ACC112 (cell line): ENCODE measurements around the gene PNMA8C.
"Not testable (repeated sequence)": the region's sequence is repeated elsewhere in the genome, so short reads cannot be mapped to it uniquely, and the experiment has no call there.

Source experiments
- H2AFZ ChIP-seq: fragments of 200-600 bp; sonication (generic); one replicate; pipeline ENCODE4 v1.6.0; 2017; ENCODE audit warnings: antibody characterized with exemption, low read length; ENCODE audit not compliant: unreplicated experiment
- H3K27ac ChIP-seq: fragments of 200-600 bp; sonication (generic); 2 replicates; pipeline ENCODE4 v1.5.1; 2014; ENCODE audit warnings: low read depth, mild to moderate bottlenecking, antibody characterized with exemption, low read length, moderate library complexity
- H3K27me3 ChIP-seq: fragments of 200-600 bp; sonication (generic); 2 replicates; pipeline ENCODE4 v1.6.1; 2014; ENCODE audit warnings: mild to moderate bottlenecking, antibody characterized with exemption, low read length, moderate library complexity, mixed read lengths; ENCODE audit not compliant: insufficient read depth
- H3K36me3 ChIP-seq: fragments of 200-600 bp; sonication (generic); 2 replicates; pipeline ENCODE4 v1.6.1; 2016; ENCODE audit warnings: mild to moderate bottlenecking, antibody characterized with exemption, low read length, moderate library complexity, mixed read lengths; ENCODE audit not compliant: insufficient read depth
- H3K4me1 ChIP-seq: fragments of 200-600 bp; sonication (generic); one replicate; pipeline ENCODE4 v1.6.1; 2016; ENCODE audit warnings: low read length, mixed read lengths; ENCODE audit not compliant: insufficient read depth, unreplicated experiment, control insufficient read depth
- H3K4me3 ChIP-seq: fragments of 200-600 bp; sonication (generic); 2 replicates; pipeline ENCODE4 v1.5.1; 2014; ENCODE audit warnings: mild to moderate bottlenecking, low read depth, low read length
- H3K79me2 ChIP-seq: fragments of 200-600 bp; sonication (generic); one replicate; pipeline ENCODE4 v1.6.0; 2016; ENCODE audit warnings: low read length; ENCODE audit not compliant: control insufficient read depth, unreplicated experiment, insufficient read depth

The PNMA8C gene

GRCh38 chr19:46447824-46448223 is 19.1 kb upstream of the PNMA8C start:
- H2AFZ ChIP-seq: no peak overlapping the region
- H3K27ac ChIP-seq: no peak overlapping the region
- H3K4me1 ChIP-seq: peaks cover 2% of the 10 kb centered on the region
- H3K4me3 ChIP-seq: no peak overlapping the region
- H3K79me2 ChIP-seq: no peaks in the 10 kb centered on the region
- no peaks in the 10 kb centered on the region for H3K27me3 ChIP-seq
- H3K36me3 ChIP-seq: no peaks in the 10 kb centered on the region

- Histone ChIP-seq H2AFZ (no peak overlapping the region), H3K79me2 (no peaks in the 10 kb centered on the region), H3K4me1 (peaks cover 2% of the 10 kb centered on the region), H3K27ac (no peak overlapping the region), H3K4me3 (no peak overlapping the region), H3K36me3 (no peaks in the 10 kb centered on the region), H3K27me3 (no peaks in the 10 kb centered on the region)
Measured at GRCh38 chr19:46447006-46447405, 18.3 kb upstream of the PNMA8C start.

GRCh38 chr19:46446021-46446420 is 17.3 kb upstream of the PNMA8C start:
- Histone ChIP-seq H3K79me2 (no peaks in the 10 kb centered on the region), H3K27ac (no peak overlapping the region), H3K4me3 (no peak overlapping the region), H3K4me1 (peaks cover 2% of the 10 kb centered on the region), H3K36me3 (no peaks in the 10 kb centered on the region), H2AFZ (no peak overlapping the region), H3K27me3 (no peaks in the 10 kb centered on the region)

GRCh38 chr19:46442808-46443450 is 14.2 kb upstream of the PNMA8C start:
- Histone ChIP-seq H3K36me3 (no peaks in the 10 kb centered on the region), H3K27me3 (no peaks in the 10 kb centered on the region), H3K4me3 (peak overlapping the region; percentile 36), H3K79me2 (no peaks in the 10 kb centered on the region), H3K27ac (peak overlapping the region; percentile 37; the same call in 1 of the 2 replicates), H2AFZ (no peak overlapping the region), H3K4me1 (peaks cover 2% of the 10 kb centered on the region)

GRCh38 chr19:46441866-46442265 is 13.1 kb upstream of the PNMA8C start:
- no peaks in the 10 kb centered on the region for H3K36me3 ChIP-seq
- H3K27me3 ChIP-seq: no peaks in the 10 kb centered on the region
- no peak overlapping the region for H3K27ac ChIP-seq
- H3K4me1 ChIP-seq: peaks cover 2% of the 10 kb centered on the region
- no peak overlapping the region for H3K4me3 ChIP-seq
- H2AFZ ChIP-seq: no peak overlapping the region
- H3K79me2 ChIP-seq: no peaks in the 10 kb centered on the region

- not testable (repeated sequence) for H2AFZ ChIP-seq, H3K79me2 ChIP-seq, H3K36me3 ChIP-seq, H3K27ac ChIP-seq, H3K27me3 ChIP-seq, H3K4me1 ChIP-seq, H3K4me3 ChIP-seq
Measured at GRCh38 chr19:46435689-46436088, 7.0 kb upstream of the PNMA8C start.

GRCh38 chr19:46435009-46435408 is 6.3 kb upstream of the PNMA8C start:
- no peaks in the 10 kb centered on the region for H3K79me2 ChIP-seq
- no peak overlapping the region for H3K4me3 ChIP-seq
- no peaks in the 10 kb centered on the region for H3K4me1 ChIP-seq
- no peaks in the 10 kb centered on the region for H3K36me3 ChIP-seq
- no peak overlapping the region for H2AFZ ChIP-seq
- H3K27ac ChIP-seq: no peak overlapping the region
- H3K27me3 ChIP-seq: no peaks in the 10 kb centered on the region

GRCh38 chr19:46433470-46433869 is 4.7 kb upstream of the PNMA8C start:
- H2AFZ ChIP-seq, H3K27me3 ChIP-seq, H3K27ac ChIP-seq, H3K36me3 ChIP-seq, H3K4me3 ChIP-seq, H3K79me2 ChIP-seq, H3K4me1 ChIP-seq: not testable (repeated sequence)

- H3K36me3 ChIP-seq: no peaks in the 10 kb centered on the region
- H3K27ac ChIP-seq: no peak overlapping the region
- no peak overlapping the region for H3K4me3 ChIP-seq
- 0 out of 2 replicates have a peak, but pooled peaks cover 2% of the 10 kb centered on the region for H3K27me3 ChIP-seq
- H3K79me2 ChIP-seq: no peaks in the 10 kb centered on the region
- no peaks in the 10 kb centered on the region for H3K4me1 ChIP-seq
- no peak overlapping the region for H2AFZ ChIP-seq
Measured at GRCh38 chr19:46431824-46432223, 3.1 kb upstream of the PNMA8C start.

GRCh38 chr19:46429999-46430398 is 1.3 kb upstream of the PNMA8C start:
- H3K79me2 ChIP-seq: no peaks in the 10 kb centered on the region
- 0 out of 2 replicates have a peak, but pooled peaks cover 4% of the 10 kb centered on the region for H3K27me3 ChIP-seq
- H3K4me3 ChIP-seq: no peak overlapping the region
- H3K4me1 ChIP-seq: no peaks in the 10 kb centered on the region
- H3K27ac ChIP-seq: no peak overlapping the region
- H3K36me3 ChIP-seq: no peaks in the 10 kb centered on the region
- H2AFZ ChIP-seq: no peak overlapping the region

- H3K36me3 ChIP-seq: no peaks in the 10 kb centered on the region
- 0 out of 2 replicates have a peak, but pooled peaks cover 4% of the 10 kb centered on the region for H3K27me3 ChIP-seq
- no peak overlapping the region for H3K27ac ChIP-seq
- no peaks in the 10 kb centered on the region for H3K79me2 ChIP-seq
- no peaks in the 10 kb centered on the region for H3K4me1 ChIP-seq
- no peak overlapping the region for H3K4me3 ChIP-seq
- H2AFZ ChIP-seq: no peak overlapping the region
Measured at GRCh38 chr19:46427518-46428045, 1.2 kb downstream of the PNMA8C start.
